ENCODE data around the gene NXPH1. TPM values are rescaled to one million over a fixed set of nuclear protein-coding genes. Genes with fewer than 3 reads are reported as not detected.

Gene NXPH1
- total and polyA plus RNA-seq, 9 of the 15 experiments (the other 6 are each of a cell fraction or from before 2014, with no cell fraction given) = 0.16 TPM; not detected in 8

DNA sequence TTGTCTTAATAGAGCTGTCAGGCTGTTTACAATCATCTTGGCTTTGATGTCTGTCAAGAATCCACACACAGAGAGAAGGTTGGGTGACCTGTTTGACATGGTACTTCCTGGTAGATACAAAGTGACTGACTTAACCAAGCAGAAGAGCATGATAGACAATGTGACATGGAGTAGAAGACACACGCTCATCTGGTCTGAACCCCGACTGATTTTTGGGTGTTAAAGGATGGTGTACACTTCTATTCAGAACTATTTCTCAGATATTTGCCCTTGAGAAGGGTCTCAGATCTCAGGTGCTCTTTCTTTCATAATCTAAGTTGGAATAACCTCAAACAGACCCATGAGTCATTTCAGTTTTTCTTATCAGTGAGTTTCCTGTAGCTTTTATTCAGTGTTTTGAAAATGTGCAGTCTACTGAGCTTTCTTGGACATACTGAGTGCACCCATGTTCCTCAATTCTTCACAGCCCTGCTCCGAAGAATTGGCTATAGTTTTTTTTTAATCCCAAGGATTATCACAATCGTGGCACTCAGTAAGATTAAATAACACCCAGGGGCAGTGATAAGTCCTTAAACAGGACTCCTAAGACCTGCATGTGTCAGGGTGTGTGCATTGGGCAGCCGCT, 46.4 kb upstream of the NXPH1 start (continued):
- TF ChIP-seq TAF1 (IDR thresholded peaks at IDR 0.05; ENCODE audit: control insufficient read depth, extremely low read depth, insufficient read depth, low read length, severe bottlenecking) = no peak
- 0 out of 4 replicates have a peak, but pooled peaks of 1 of the 2 experiments have one; percentile 47 for TF ChIP-seq NRF1 (conservative IDR thresholded peaks at IDR 0.05 in 1 of 2, IDR thresholded peaks at IDR 0.05 in 1 of 2)
- no peak for TF ChIP-seq ZNF3 (CRISPR knock-in tag; IDR thresholded peaks at IDR 0.05)
- TF ChIP-seq ZNF75A (CRISPR knock-in tag; IDR thresholded peaks at IDR 0.05) = no peak
- no peak for TF ChIP-seq ATF6 (CRISPR knock-in tag; IDR thresholded peaks at IDR 0.05)
- TF ChIP-seq MNT (conservative IDR thresholded peaks at IDR 0.05) = peak in 1 of 2 experiments; percentile 30; a peak in 1 of 4 replicates
- TF ChIP-seq EP400 (IDR thresholded peaks at IDR 0.05) = 0 out of 2 replicates have a peak, but pooled peaks have one; percentile 33
- 0 out of 4 replicates have a peak, but pooled peaks of 1 of the 2 experiments have one; percentile 6 for TF ChIP-seq MAZ (CRISPR knock-in tag; conservative IDR thresholded peaks at IDR 0.05 in 1 of 2, IDR thresholded peaks at IDR 0.05 in 1 of 2)
- TF ChIP-seq MEIS2 (IDR thresholded peaks at IDR 0.05; ENCODE audit: partially characterized antibody) = peak; percentile 37
- 0 out of 2 replicates have a peak, but pooled peaks have one; percentile 10 for TF ChIP-seq NFIC (IDR thresholded peaks at IDR 0.05)
- TF ChIP-seq, protein P1, sequence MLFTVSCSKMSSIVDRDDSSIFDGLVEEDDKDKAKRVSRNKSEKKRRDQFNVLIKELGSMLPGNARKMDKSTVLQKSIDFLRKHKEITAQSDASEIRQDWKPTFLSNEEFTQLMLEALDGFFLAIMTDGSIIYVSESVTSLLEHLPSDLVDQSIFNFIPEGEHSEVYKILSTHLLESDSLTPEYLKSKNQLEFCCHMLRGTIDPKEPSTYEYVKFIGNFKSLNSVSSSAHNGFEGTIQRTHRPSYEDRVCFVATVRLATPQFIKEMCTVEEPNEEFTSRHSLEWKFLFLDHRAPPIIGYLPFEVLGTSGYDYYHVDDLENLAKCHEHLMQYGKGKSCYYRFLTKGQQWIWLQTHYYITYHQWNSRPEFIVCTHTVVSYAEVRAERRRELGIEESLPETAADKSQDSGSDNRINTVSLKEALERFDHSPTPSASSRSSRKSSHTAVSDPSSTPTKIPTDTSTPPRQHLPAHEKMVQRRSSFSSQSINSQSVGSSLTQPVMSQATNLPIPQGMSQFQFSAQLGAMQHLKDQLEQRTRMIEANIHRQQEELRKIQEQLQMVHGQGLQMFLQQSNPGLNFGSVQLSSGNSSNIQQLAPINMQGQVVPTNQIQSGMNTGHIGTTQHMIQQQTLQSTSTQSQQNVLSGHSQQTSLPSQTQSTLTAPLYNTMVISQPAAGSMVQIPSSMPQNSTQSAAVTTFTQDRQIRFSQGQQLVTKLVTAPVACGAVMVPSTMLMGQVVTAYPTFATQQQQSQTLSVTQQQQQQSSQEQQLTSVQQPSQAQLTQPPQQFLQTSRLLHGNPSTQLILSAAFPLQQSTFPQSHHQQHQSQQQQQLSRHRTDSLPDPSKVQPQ (CRISPR knock-in tag; IDR thresholded peaks at IDR 0.05; ENCODE audit: borderline replicate concordance) = no peak
- no peak for TF ChIP-seq PHTF2 (CRISPR knock-in tag; IDR thresholded peaks at IDR 0.05)
- TF ChIP-seq FOXA3 (CRISPR knock-in tag; conservative IDR thresholded peaks at IDR 0.05 in 1 of 2, IDR thresholded peaks at IDR 0.05 in 1 of 2) = no peak
- no peak for TF ChIP-seq PTRF (tag; IDR thresholded peaks at IDR 0.05)
